ENCODE results near the gene FYN. TPM values are rescaled to one million over a fixed set of nuclear protein-coding genes. Genes with fewer than 3 reads are reported as not detected.

Gene FYN
- total and polyA plus RNA-seq, 2 of the 4 experiments (the other 2 are of a cell fraction): 30.8 to 36.4 TPM

GRCh38 chr6:111831408-111831807 lies 41.8 kb downstream of the FYN start:
- Histone ChIP-seq H3K9me1 (ENCODE audit: insufficient read depth, low read length) (peaks cover 11% of the 10 kb centered on the region; the same call in 1 of the 2 replicates), H3K4ac (ENCODE audit: low read depth, low read length) (no peak overlapping the region), H2BK5ac (ENCODE audit: low read depth, low read length, poor library complexity, severe bottlenecking) (no peak overlapping the region), H3K36me3 (ENCODE audit: control insufficient read depth, insufficient read depth, low read length) (peaks cover 2% of the 10 kb centered on the region; the same call in 1 of the 2 replicates), H2BK120ac (ENCODE audit: low read depth, low read length) (no peak overlapping the region), H3K79me1 (ENCODE audit: low read depth in 1 of 2, low read length in 2 of 2) (peaks cover 11 to 16% of the 10 kb centered on the region in 2 experiments; a peak in 3 of 4 replicates), H3K14ac (replicated peaks; ENCODE audit: low read depth, low read length) (no peak overlapping the region), H3K18ac (ENCODE audit: low read depth, low read length) (no peak overlapping the region), H4K5ac (ENCODE audit: low read depth, low read length) (no peak overlapping the region), H3K4me1 (ENCODE audit: control insufficient read depth, insufficient read depth, low read length) (peaks cover 7% of the 10 kb centered on the region; the same call in 1 of the 2 replicates), H3K27ac (ENCODE audit: insufficient read depth, low read length) (no peak overlapping the region), H3K23ac (ENCODE audit: low read depth, low read length) (no peak overlapping the region), H3K4me2 (ENCODE audit: low read depth, low read length) (no peak overlapping the region), H2AFZ (replicated peaks; ENCODE audit: low read length, poor library complexity) (no peak overlapping the region), H2AK5ac (ENCODE audit: low read depth, low read length) (no peak overlapping the region), H2BK15ac (ENCODE audit: low read depth, low read length) (no peak overlapping the region), H2BK20ac (ENCODE audit: low read depth, low read length) (no peak overlapping the region), H3K56ac (ENCODE audit: extremely low read depth, insufficient read depth, low read length) (no peak overlapping the region), H3K9me3 (ENCODE audit: control insufficient read depth, insufficient read depth, low read length) (no peaks in the 10 kb centered on the region), H4K91ac (ENCODE audit: insufficient read depth, low read depth, low read length) (no peak overlapping the region), H3K9ac (ENCODE audit: low read depth, low read length) (no peak overlapping the region), H3K27me3 (ENCODE audit: control insufficient read depth, insufficient read depth, low read length) (no peaks in the 10 kb centered on the region), H3K4me3 (ENCODE audit: insufficient read depth, low read depth, low read length) (no peak overlapping the region), H4K8ac (ENCODE audit: low read depth in 2 of 2, low read length in 2 of 2) (no peak overlapping the region), H2AK9ac (replicated peaks; ENCODE audit: low read depth, low read length, poor library complexity) (no peak overlapping the region), H4K20me1 (ENCODE audit: insufficient read depth, low read length) (no peaks in the 10 kb centered on the region)
- no CpG with 5 or more reads among the region's 2 CpGs for WGBS, 2 experiments (ENCODE audit: extremely low coverage in 2 of 2, insufficient read length in 1 of 2)
- CTCF ChIA-PET: interaction anchor here (0.6 kb wide), 1 partner anchor 528 kb away, joined by 4 read pairs; no protein-coding TSS in a partner anchor
- ATAC-seq (ENCODE audit: low read depth) (no peak), DNase-seq (no peak)
- BruUV-seq (replicated peaks): no TSS peak
- POLR2A ChIA-PET (ENCODE audit: unreplicated experiment): no interaction called here
- dilution Hi-C loops (cut with HindIII; ENCODE audit: low sequenced_read_pairs, unreplicated experiment): no loop called here
- in situ Hi-C loops (cut with MboI; ENCODE audit: low sequenced_read_pairs): no loop called here
- intact Hi-C loops (cut with micrococcal nuclease): no loop called here
- no peak for TF ChIP-seq ELK1 (IDR thresholded peaks at IDR 0.05; ENCODE audit: borderline replicate concordance, low read depth, low read length)
- no peak for TF ChIP-seq CHD1 (IDR thresholded peaks at IDR 0.05; ENCODE audit: low read depth, low read length)
- no peak for TF ChIP-seq POLR2A (IDR thresholded peaks at IDR 0.05; ENCODE audit: low read depth, low read length)
- TF ChIP-seq BHLHE40 (IDR thresholded peaks at IDR 0.05; ENCODE audit: low read depth, low read length): no peak
- TF ChIP-seq FOS (IDR thresholded peaks at IDR 0.05; ENCODE audit: low read depth, low read length): no peak
- TF ChIP-seq MAFK (IDR thresholded peaks at IDR 0.05; ENCODE audit: low read depth, low read length): no peak
- no peak for TF ChIP-seq RCOR1 (IDR thresholded peaks at IDR 0.05; ENCODE audit: insufficient replicate concordance, low read length)

All from IMR-90 (cell line).